AG04450 (cell line): Measurements from ENCODE around the gene ENO1. TPM values are rescaled to one million over a fixed set of nuclear protein-coding genes. Genes with fewer than 3 reads are reported as not detected.
"Not testable (repeated sequence)": the region's sequence is repeated elsewhere in the genome, so short reads cannot be mapped to it uniquely, and the experiment has no call there.

ENCODE experiments used
- CTCF ChIA-PET: fragments of 300-600, 350-600 bp; formaldehyde crosslinking; extraction: SDS; loops from one replicate; lab custom pipeline; 2022; ENCODE audit warnings: antibody characterized with exemption, inconsistent platforms; lab: Charles Lee
- POLR2A ChIA-PET: fragments of 350-600 bp; formaldehyde crosslinking; extraction: SDS; loops from one replicate; lab custom pipeline; 2021; ENCODE audit warnings: antibody characterized with exemption, inconsistent platforms; lab: Yijun Ruan, JAX
- DNase-seq: peaks from one replicate; pipeline ENCODE4 v3.0.0-alpha.2; 2011; ENCODE audit warnings: low read depth, low spot score
- H3K27ac ChIP-seq: one replicate; pipeline ENCODE4 v1.5.1; 2012; ENCODE audit warnings: low read depth, low read length, control low read depth
- H3K27me3 ChIP-seq: one replicate; pipeline ENCODE4 v1.6.0; 2012; ENCODE audit warnings: low read length; ENCODE audit not compliant: control insufficient read depth, insufficient read depth
- H3K4me3 ChIP-seq: 2 replicates; pipeline ENCODE4 v1.5.1; 2011; ENCODE audit warnings: mild to moderate bottlenecking, low read depth, low read length, control low read depth
- H3K9me3 ChIP-seq: 2 replicates; pipeline ENCODE4 v1.5.1; 2012; ENCODE audit warnings: low read length; ENCODE audit not compliant: control insufficient read depth, insufficient read depth
- polyA plus RNA-seq: library from polyadenylated mRNA; depleted of rRNA; stranded (reverse); fragments of >200 nt; gene quantifications from 2 replicates; pipeline ENCODE4 v1.2.3, GENCODE V29; 2011
- TF ChIP-seq, protein P1 (sequence below): IDR thresholded peaks from 2 replicates; pipeline ENCODE4 v1.5.1; 2011; ENCODE audit warnings: low read depth, low read length, control low read depth, inconsistent platforms

ENO1 gene
- polyA plus RNA-seq, 1 experiment = 1,423 TPM

DNA sequence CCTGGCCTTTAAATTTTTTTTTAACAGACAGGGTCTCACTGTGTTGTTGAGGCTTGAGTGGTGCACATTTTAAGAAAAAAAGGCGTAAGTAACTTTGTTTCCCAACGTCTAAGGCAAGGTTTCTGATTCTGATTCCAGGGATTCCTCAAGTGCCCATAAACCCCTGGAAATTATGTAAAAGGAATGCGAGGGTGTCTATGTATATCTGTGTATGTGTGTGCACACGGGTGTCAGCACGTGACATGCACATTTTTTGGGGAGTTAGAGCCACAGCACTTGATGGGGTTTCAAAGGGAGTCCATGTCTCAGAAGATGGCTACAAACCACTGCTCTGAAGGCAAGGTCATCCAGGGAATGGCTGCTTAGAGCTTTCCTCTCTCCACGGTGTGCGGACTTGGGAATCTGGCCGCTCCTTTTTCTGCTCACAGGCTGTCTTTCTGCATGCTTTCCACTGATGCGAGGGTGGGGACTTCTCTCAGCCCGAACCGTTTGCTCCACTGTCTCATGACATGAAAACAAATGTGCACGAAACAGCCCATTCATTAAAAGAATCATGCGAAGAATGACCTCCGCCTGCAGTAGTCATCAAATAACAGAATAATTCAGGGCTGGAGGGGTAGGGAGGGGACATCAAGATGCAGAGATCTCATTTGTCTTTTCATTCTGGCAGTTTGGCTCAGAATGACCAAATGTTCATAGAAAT is 42.4 kb downstream of the ENO1 start:
- no peak for DNase-seq
- ChIA-PET POLR2A (no interaction called here), CTCF (interaction anchor here (1.2 to 5.2 kb wide), 3 partner anchors 13 to 275 kb away, joined by 5 to 39 read pairs (median 5); no protein-coding TSS in a partner anchor)
- Histone ChIP-seq H3K27me3 (no peaks in the 10 kb centered on the region), H3K4me3 (no peak overlapping the region), H3K27ac (no peak overlapping the region), H3K9me3 (no peaks in the 10 kb centered on the region)
- TF ChIP-seq, protein P1, sequence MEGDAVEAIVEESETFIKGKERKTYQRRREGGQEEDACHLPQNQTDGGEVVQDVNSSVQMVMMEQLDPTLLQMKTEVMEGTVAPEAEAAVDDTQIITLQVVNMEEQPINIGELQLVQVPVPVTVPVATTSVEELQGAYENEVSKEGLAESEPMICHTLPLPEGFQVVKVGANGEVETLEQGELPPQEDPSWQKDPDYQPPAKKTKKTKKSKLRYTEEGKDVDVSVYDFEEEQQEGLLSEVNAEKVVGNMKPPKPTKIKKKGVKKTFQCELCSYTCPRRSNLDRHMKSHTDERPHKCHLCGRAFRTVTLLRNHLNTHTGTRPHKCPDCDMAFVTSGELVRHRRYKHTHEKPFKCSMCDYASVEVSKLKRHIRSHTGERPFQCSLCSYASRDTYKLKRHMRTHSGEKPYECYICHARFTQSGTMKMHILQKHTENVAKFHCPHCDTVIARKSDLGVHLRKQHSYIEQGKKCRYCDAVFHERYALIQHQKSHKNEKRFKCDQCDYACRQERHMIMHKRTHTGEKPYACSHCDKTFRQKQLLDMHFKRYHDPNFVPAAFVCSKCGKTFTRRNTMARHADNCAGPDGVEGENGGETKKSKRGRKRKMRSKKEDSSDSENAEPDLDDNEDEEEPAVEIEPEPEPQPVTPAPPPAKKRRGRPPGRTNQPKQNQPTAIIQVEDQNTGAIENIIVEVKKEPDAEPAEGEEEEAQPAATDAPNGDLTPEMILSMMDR = no peak

DNA sequence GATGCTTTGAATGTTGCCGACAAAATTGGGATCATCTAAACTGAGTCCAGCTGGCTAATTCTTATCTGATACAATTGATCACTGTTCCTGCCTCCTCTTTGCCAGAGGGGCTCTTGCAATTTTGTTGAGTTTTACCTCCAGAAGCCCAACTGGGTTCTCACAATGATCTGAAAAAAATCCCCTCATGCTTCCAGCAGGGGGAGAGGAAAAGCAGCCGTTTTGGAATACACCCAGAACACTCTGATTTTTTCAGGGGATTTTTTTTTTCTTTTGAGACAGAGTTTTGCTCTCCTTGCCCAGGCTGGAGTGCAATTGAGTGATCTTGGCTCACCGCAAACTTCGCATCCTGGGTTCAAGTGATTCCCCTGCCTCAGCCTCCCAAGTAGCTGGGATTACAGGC is 47.1 kb downstream of the ENO1 start:
- no peak for DNase-seq

DNA sequence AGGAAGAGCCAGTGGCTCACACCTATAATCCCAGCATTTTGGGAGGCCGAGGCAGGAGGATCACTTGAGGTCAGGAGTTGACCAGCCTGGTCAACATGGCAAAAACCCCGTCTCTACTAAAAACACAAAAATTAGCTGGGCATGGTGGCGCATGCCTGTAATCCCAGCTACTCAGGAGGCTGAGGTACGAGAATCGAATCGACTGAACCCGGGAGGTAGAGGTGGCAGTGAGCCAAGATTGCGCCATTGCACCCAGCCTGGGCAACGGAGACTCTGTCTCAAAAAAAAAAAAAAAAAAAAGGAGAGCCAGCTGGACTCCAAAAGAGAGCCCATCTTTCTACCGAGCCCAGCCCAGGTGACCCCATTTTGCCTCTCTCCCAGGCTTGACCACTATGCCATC is 47.8 kb downstream of the ENO1 start:
- H3K9me3 ChIP-seq, H3K27me3 ChIP-seq, DNase-seq, POLR2A ChIA-PET, H3K27ac ChIP-seq, H3K4me3 ChIP-seq: not testable (repeated sequence)
- TF ChIP-seq, protein P1 = 0 out of 2 replicates have a peak, but pooled peaks have one; percentile 2
- CTCF ChIA-PET = interaction anchor here (2.8 kb wide), 1 partner anchor 18 kb away, joined by 10 read pairs; no protein-coding TSS in a partner anchor

More for the DNA sequence above, 47.1 kb downstream of the ENO1 start:
- H3K9me3 ChIP-seq = no peaks in the 10 kb centered on the region
- TF ChIP-seq, protein P1 = peak; percentile 64
- peaks cover 2% of the 10 kb centered on the region for H3K27me3 ChIP-seq
- H3K27ac ChIP-seq = no peak overlapping the region
- POLR2A ChIA-PET = interaction anchor here (0.5 kb wide), 1 partner anchor 45 kb away, joined by 3 read pairs; no protein-coding TSS in a partner anchor
- no peak overlapping the region for H3K4me3 ChIP-seq
- CTCF ChIA-PET = interaction anchor here (2.8 kb wide), 1 partner anchor 18 kb away, joined by 10 read pairs; no protein-coding TSS in a partner anchor

DNA sequence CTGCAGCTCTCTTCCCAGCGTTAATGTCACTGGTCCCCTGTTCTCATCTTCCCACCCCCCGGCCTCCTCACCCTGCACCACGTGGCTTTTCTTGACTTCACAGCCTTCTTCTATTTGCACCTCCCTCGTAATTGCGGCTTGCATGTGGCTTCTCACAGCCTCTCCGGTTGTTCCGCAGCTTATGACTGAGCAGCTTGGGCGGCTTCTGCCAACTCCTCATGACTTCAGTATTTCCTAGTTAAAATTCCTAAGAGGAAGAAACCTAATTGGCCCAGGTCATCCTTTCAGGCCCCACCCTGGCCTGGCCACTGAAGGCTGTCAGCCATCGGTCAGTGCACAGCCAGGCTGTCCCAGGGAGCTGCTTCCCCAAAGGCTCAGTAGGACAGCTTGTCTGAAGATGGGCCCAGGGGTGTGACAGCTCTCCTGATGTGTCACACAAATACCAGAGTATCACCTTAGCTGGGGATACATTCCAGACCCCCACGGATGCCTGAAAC is 52.5 kb downstream of the ENO1 start:
- ChIA-PET POLR2A (no interaction called here), CTCF (interaction anchor here (1.7 kb wide), 1 partner anchor 23 kb away, joined by 6 read pairs; no protein-coding TSS in a partner anchor)

More for the DNA sequence above, 52.5 kb downstream of the ENO1 start:
- no peak overlapping the region for H3K27ac ChIP-seq
- H3K27me3 ChIP-seq = peaks cover 2% of the 10 kb centered on the region
- no peak for DNase-seq
- H3K4me3 ChIP-seq = no peak overlapping the region
- H3K9me3 ChIP-seq = no peaks in the 10 kb centered on the region
- TF ChIP-seq, protein P1 = no peak
